Gastroesophageal sphincter (tissue), 3 donors: Measurements from ENCODE around the gene UBE2Q1.
"Not testable (repeated sequence)": the region's sequence is repeated elsewhere in the genome, so short reads cannot be mapped to it uniquely, and the experiment has no call there.

Source experiments
- POLR2A ChIP-seq, 2 donors: fragments of 450-650 bp; IDR thresholded peaks; one replicate each; pipeline ENCODE4 v1.6.1; 2017; ENCODE audit warnings: antibody characterized with exemption in 2 of 2, mild to moderate bottlenecking in 2 of 2, moderate library complexity in 1 of 2
- POLR2AphosphoS5 ChIP-seq: sonication (generic); formaldehyde crosslinking; IDR thresholded peaks from one replicate; pipeline ENCODE4 v1.6.1; 2017; ENCODE audit warnings: antibody characterized with exemption
- TF ChIP-seq, protein P1 (sequence below), 4 experiments: fragments of 200-600 bp in 2 of 4; fragments of 450-650 bp in 2 of 4; sonication (generic) in 1 of 4; IDR thresholded peaks; one replicate each; pipeline ENCODE4 v1.5.1; 2017 to 2019; ENCODE audit warnings: antibody characterized with exemption in 4 of 4, mild to moderate bottlenecking in 2 of 4, moderate library complexity in 2 of 4

DNA sequence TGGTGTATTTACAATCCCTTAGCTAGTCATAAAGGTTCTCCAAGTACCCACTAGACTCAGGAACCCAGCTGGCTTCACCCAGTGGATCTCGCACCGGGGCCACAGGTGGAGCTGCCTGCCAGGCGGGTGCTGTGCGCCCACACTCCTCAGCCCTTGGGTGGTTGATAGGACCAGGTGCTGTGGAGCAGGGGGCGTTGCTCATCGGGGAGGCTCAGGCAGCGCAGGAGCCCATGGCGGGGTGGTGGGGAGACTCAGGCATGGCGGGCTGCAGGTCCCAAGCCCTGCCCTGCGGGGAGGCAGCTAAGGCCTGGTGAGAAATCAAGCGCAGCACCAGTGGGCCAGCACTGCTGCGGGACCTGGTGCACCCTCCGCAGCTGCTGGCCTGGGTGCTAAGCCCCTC is 26.5 kb downstream of the UBE2Q1 start:
- TF ChIP-seq POLR2AphosphoS5; POLR2A (IDR thresholded peaks at IDR 0.05): not testable (repeated sequence)
- TF ChIP-seq, protein P1, sequence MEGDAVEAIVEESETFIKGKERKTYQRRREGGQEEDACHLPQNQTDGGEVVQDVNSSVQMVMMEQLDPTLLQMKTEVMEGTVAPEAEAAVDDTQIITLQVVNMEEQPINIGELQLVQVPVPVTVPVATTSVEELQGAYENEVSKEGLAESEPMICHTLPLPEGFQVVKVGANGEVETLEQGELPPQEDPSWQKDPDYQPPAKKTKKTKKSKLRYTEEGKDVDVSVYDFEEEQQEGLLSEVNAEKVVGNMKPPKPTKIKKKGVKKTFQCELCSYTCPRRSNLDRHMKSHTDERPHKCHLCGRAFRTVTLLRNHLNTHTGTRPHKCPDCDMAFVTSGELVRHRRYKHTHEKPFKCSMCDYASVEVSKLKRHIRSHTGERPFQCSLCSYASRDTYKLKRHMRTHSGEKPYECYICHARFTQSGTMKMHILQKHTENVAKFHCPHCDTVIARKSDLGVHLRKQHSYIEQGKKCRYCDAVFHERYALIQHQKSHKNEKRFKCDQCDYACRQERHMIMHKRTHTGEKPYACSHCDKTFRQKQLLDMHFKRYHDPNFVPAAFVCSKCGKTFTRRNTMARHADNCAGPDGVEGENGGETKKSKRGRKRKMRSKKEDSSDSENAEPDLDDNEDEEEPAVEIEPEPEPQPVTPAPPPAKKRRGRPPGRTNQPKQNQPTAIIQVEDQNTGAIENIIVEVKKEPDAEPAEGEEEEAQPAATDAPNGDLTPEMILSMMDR (IDR thresholded peaks at IDR 0.05) = not testable (repeated sequence)
